ENCODE results near the gene NBPF3.

NBPF3 gene

DNA sequence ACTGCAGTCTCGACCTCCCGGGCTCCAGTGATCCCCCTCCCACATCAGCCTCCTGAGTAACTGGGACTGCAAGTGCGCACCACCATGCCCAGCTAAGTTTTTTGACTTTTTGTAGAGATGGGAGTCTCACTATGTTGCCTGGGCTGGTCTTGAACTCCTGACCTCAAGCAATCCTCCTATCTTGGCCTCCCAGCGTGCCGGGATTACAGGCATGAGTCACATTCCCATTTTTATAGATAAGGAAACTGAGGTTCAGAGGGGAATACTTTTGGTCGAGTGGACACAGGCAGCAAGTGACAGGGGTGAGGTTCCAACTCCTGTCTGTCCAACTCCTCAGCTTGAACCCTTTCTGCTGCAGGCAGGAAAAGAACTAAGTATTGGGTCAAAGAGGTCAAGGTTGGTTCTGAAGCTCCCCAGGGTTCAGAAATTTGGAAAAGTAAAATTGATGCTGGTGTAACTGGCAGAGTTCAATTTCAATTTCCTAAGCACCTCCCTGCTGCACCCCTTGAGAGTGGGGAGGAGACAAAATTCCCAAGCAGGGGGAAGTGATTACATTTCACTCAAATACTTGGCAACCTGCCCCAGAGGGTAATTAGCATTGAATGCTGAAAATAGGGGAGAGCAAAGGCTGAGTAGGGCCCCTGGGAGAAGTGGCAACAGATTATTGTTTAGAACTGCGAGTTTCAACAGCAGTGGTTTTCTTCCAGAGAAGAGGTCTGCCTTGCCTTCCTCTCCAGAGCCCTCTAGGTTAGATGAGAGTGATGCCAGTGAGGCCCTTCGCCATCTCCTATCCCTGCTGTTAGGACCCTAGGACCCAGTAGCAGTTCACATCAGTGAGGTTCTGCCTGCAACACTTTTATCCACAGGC is 51.8 kb downstream of the NBPF3 start:
- CTCF ChIA-PET: interaction anchor here (0.6 to 2.2 kb wide), 4 partner anchors 24 to 122 kb away, joined by 4 to 14 read pairs (median 4); no protein-coding TSS in a partner anchor
- POLR2A ChIA-PET (ENCODE audit: low non-redundant PET): no interaction called here
- TF ChIP-seq, protein P1, sequence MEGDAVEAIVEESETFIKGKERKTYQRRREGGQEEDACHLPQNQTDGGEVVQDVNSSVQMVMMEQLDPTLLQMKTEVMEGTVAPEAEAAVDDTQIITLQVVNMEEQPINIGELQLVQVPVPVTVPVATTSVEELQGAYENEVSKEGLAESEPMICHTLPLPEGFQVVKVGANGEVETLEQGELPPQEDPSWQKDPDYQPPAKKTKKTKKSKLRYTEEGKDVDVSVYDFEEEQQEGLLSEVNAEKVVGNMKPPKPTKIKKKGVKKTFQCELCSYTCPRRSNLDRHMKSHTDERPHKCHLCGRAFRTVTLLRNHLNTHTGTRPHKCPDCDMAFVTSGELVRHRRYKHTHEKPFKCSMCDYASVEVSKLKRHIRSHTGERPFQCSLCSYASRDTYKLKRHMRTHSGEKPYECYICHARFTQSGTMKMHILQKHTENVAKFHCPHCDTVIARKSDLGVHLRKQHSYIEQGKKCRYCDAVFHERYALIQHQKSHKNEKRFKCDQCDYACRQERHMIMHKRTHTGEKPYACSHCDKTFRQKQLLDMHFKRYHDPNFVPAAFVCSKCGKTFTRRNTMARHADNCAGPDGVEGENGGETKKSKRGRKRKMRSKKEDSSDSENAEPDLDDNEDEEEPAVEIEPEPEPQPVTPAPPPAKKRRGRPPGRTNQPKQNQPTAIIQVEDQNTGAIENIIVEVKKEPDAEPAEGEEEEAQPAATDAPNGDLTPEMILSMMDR (conservative IDR thresholded peaks at IDR 0.05; ENCODE audit: low read depth): no peak
- no peak for DNase-seq (ENCODE audit: low spot score)
- no peak overlapping the region for H3K27ac ChIP-seq

DNA sequence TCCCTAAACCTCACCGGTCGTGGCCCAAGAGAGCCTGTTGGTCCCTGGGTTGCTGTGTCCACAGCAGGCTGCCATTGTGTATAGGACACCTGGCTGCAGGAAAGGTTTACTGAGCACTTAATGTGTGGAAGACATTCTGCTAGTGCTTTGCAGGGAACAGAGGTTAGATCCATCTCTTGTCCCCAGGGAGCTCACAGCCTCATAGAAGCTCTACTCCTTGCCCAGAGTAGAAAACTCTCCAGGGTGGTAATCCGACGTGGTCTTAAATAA is 52.4 kb downstream of the NBPF3 start:
- CTCF ChIA-PET: no interaction called here

DNA sequence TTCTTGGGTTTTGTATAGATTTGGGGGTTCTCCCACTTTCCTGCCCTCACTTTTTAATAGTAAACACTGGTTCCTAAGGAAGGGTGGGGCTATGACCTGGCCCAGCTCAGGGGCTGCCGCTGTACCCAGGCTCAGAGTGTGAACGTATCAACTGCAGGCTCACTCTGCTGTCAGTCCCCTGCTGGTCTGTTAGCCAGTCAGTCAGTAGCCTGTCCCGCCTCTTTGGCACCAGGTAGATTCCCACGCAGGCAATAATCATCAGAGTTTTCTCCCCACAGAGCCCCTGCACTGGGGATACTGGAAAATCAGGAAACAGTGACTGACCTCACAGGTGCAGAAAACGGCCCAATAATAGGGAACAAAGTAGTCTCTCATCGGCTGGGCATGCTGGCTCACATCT is 54.3 kb downstream of the NBPF3 start:
- CTCF ChIA-PET: no interaction called here
- TF ChIP-seq, protein P1 (conservative IDR thresholded peaks at IDR 0.05; ENCODE audit: low read depth): no peak
- DNase-seq (ENCODE audit: low spot score): no peak
- no peak overlapping the region for H3K27ac ChIP-seq
- POLR2A ChIA-PET (ENCODE audit: low non-redundant PET): no interaction called here

More for the DNA sequence above, 52.4 kb downstream of the NBPF3 start:
- no peak overlapping the region for H3K27ac ChIP-seq
- TF ChIP-seq, protein P1 (conservative IDR thresholded peaks at IDR 0.05; ENCODE audit: low read depth): no peak
- no peak for DNase-seq (ENCODE audit: low spot score)
- POLR2A ChIA-PET (ENCODE audit: low non-redundant PET): no interaction called here

DNA sequence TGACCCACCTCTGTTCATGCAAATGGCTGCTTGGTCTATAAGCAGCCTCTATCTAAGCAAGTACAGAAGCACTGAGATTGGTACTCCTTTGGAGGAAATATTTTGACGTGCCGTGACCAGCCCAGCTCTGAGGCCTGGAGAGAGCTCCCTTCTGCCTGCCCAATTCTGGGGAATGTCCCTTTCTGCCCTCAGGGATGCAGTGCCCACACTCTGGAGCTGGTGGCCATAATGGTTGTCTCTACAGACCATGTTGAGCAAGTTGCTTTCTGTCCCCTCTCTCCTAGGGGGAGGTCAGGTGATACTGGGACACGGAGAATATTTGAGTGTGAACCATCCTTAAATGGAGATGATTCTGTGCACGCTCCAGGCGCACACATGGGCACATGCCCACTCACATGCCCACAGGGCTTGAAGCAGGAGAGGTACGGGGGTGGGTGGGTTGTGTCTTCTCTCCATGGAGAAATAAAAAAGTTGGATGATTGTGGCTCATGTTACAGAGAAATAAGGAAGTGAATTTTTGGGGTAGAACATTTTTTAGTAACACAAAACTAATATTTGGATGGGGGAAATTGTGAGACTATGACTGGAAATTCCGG is 55.4 kb downstream of the NBPF3 start:
- CTCF ChIA-PET: no interaction called here
- TF ChIP-seq, protein P1 (conservative IDR thresholded peaks at IDR 0.05; ENCODE audit: low read depth): no peak
- POLR2A ChIA-PET (ENCODE audit: low non-redundant PET): interaction anchor here (0.7 kb wide), 1 partner anchor 12 kb away, joined by 3 read pairs; no protein-coding TSS in a partner anchor
- H3K27ac ChIP-seq: no peak overlapping the region
- DNase-seq (ENCODE audit: low spot score): no peak

DNA sequence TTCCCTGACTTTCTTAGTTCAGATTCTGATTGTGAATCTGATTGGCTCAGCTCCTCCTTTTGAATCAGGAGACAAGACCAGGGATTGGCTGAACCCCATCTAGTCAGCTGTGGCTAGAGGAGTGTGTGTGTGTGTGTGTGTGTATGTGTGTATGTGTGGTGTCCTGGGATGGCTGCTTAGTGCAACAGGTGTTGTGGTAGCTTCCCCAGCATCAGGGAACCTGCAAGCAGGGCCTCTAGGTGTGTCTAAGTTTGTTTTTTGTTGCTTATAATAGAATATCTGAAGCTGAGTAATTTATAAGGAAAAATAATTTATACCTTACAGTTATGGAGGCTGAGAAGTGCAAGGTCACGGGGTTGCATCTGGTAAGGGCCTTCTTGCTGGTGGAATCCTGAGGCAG is 56.1 kb downstream of the NBPF3 start:
- POLR2A ChIA-PET (ENCODE audit: low non-redundant PET): no interaction called here
- TF ChIP-seq, protein P1 (conservative IDR thresholded peaks at IDR 0.05; ENCODE audit: low read depth): no peak
- CTCF ChIA-PET: no interaction called here
- H3K27ac ChIP-seq: no peak overlapping the region
- DNase-seq (ENCODE audit: low spot score): no peak

DNA sequence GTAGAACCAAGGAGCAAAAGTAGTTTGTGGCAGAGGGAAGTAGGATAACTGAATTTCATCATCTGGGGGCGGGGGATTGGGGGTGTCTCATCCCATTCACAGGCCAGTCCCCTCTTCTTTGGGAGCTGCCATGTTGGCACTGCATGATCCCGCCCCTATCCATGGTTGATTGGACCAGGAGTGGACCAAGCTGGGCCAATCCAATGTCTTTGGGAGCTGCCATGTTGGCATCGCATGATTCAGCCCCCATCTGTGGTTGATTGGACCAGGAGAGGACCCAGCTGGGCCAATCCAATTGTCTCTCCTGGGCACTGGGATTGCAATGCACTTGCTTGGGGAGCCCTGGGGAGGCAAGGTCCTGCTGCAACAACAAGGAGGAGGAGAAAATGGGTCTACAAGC is 56.9 kb downstream of the NBPF3 start:
- CTCF ChIA-PET: no interaction called here
- POLR2A ChIA-PET (ENCODE audit: low non-redundant PET): no interaction called here
- TF ChIP-seq, protein P1 (conservative IDR thresholded peaks at IDR 0.05; ENCODE audit: low read depth): no peak
- H3K27ac ChIP-seq: no peak overlapping the region
- DNase-seq (ENCODE audit: low spot score): no peak
